NCI-H446 treated with DMSO at 0.1 percent for 48 hours (cell line): ENCODE data around the gene HSF4.

ENCODE experiments used
- DNase-seq: peaks from one replicate; lab custom pipeline; 2025; lab: John Stamatoyannopoulos, UW

Gene HSF4

DNA sequence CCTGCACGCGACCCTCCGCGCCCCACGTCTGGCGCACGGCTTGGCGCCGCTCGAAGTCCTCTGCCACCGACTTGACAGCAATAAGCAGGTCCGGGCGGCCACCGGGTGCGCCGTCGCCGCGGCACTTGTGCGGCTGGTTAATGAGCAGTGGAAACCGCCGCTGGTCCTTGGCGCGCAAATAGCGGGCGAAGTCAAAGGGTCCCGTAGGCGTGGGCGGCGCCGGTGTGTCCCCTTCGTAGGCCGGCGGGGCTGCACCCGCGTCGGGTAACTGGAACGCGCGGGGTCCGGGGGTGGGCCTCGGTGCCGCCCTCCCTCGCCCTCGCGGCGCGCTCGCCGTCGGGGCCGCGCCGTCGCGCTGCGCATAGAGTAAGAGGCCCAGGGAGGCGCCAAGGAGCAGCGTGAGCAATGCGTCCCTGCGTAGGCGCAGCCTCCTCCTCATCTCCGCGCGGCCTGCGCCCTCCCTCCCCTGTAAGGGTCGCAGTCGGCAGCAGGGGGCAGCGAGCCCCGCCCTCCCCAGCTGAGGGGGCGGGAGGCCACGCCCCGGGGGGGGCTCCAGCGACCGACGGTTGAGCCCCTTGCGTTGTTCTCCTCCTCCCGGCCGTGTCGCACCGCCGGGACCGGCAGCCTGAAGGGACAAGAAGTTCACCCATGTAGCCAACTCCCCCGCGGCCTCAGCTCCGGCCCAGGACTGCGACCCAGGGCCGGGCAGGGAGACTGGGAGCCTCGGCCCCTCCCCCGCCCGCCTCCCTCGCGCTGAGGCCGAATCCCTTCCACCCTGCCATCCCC is 14.3 kb upstream of the HSF4 start:
- DNase-seq, result no peak

GRCh38 chr16:67150833-67151396 is 13.6 kb upstream of the HSF4 start, which contains the start of gene B3GNT9:
B3GNT9 (minus strand) TSS chr16:67150998; CDS start chr16:67150485, 513 bp downstream.
- DNase-seq, result peak; percentile 45

- DNase-seq, result no peak
Observed at GRCh38 chr16:67151431-67152097, 13.0 kb upstream of the HSF4 start.

DNA sequence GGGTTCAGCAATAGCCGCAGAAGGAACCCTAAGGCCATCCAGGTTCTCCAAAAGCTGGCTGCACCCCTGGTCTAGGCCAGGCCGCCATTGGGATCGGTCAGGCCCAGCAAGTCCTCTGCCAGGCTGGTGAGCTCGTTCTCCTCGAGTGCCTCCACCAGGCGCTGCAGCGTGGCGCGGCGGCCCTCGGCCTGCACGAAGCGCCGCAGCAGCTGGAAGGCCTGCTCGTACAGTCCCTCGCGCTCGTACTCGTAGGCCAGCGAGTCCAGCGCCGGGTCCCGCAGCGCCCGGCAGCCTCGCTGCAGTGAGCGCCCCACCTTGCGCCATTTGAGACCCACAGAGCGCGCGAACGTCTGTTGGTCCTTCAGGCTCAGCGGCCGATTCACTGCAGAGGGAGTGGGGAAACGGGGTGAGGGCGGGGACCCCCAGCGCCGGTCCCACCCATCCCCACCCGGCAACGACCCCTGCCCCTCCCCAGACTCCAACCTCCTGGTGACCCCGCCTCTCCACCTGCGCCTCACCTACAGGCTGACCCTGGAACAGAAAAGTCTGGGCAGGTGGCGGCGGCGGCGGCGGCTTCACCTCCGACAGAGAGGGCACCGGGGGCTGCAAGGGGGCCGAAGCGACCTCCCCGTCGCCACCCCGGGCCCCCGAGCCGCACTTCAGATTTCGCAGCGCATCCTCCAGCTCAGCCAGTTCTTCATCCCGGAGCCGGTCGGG is 9.8 kb upstream of the HSF4 start:
- no peak for DNase-seq

DNA sequence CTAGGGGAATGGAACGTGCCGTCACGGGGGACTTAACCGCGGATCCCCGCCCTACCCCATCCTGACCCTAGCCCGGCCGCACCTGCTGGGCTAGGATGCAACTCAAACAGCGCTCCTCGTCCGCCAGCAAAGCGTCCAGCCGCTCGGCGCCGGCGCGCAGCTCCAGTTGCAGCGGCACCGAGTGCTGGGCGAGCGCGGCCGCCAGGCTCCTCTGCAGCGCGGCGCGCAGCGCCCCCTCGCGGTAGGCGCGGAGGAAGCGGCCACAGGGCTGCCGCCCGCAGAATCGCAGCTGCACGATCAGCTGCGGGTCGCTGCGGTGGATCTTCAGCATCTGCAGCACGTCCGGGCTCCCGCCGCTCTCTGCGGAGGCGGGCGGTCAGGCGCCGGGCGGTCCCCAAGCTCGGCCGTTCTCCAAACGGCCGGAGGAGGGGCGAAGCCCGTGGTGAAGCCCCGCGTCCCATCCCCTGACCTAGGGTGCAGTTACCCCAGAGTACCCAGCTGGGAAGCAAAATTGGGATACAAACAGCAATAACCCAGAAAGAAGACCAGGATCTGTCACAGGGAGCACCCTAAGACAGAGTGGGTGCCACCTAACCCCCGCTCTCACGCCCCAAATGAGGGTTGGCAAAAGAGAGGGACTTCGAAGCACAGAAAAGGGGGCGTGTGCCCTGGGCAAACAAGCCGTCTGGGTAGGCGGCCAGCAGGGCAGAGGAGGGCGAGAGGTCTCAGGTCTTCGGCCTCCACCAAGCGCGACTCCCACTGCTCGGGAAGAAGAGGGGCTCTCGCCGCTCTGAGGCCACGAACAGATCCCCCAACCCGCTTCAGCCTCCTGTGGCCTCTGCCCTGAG is 9.0 kb upstream of the HSF4 start:
- peak; percentile 9 for DNase-seq

- DNase-seq, result no peak
Observed at GRCh38 chr16:67156143-67156844, 8.3 kb upstream of the HSF4 start.

- DNase-seq, result no peak
Observed at GRCh38 chr16:67157106-67157748, 7.3 kb upstream of the HSF4 start.

DNA sequence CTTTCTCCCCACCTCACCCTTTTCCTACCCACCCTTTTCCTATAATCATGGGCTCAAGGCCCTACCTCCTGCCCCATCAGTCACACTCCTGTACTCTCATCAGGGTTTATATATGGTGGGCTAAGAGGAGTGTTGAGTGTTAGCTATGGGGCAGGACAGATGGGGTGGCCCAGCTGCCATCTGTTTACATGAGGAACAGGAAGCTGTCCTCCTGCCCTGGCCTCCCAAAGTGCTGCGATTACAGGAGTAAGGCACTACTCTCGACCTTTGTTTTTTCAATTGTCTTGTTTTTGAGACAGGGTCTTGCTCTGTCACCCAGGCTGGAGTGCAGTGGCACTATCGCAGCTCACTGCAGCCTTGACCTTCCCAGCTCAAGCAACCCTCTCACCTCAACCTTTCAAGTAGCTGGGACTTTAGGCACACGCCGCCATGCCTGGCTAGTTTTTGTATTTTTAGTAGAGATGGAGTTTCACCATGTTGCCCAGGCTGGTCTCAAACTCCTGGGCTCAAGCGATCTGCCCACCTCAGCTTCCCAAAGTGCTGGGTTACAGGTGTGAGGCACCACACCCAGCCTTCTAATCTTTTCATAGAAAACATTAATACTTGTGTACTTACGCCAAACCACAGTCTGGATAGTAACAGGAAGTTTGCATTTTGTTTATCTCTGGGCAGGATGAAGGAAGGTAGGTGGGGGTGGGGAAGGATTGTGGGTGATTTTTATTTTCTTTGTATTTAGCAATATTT is 6.5 kb upstream of the HSF4 start:
- no peak for DNase-seq

DNA sequence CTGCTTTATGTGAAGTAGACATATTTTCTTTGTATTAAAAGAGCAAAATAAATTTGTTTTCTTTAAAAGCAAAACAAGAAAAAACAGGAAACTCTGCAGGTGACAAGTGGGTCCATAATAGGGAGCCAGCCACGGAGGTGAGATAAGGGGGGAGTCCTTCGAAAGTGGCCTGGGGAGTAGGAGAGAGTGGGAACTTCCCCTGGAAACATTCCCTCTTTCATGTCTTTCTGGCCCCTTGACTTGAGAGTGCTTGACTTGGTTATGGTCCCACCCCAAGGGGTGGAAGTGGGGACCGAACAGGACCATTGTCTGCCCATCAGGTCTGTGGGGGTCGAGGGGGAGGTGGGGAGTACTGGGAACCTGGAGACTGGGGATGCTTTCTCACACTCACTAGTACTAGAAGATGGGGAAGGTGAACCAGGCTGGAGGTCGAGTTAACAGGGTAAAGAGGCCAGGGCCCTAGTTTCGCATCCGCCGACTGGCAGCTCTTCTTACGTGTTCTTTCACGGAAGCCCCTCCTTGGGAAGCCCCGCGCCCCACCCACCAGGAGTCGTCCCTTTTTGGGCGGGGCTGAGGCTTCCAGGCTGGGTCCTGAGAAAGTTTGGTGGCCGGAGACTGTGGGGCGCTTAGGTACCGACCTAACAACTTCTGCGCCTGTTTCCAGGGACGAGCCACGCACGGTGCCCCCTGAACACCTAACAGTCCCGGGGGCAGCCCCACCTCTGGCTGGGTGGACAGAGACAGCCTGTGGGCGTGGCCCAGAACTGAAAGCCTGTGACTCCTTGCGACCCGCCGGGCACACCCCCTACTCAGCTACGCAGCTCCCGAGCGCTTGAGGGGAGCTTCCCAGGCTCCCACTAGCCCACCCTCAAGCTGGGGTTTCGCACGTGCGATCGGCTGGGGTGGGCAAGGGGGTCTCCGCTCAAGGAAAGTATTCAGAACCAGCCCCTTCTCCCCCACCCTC is 5.6 kb upstream of the HSF4 start:
- DNase-seq, result no peak

- no peak for DNase-seq
Observed at GRCh38 chr16:67161595-67162058, 2.9 kb upstream of the HSF4 start.

- no peak for DNase-seq
Observed at GRCh38 chr16:67162506-67163163, 1.9 kb upstream of the HSF4 start.

DNA sequence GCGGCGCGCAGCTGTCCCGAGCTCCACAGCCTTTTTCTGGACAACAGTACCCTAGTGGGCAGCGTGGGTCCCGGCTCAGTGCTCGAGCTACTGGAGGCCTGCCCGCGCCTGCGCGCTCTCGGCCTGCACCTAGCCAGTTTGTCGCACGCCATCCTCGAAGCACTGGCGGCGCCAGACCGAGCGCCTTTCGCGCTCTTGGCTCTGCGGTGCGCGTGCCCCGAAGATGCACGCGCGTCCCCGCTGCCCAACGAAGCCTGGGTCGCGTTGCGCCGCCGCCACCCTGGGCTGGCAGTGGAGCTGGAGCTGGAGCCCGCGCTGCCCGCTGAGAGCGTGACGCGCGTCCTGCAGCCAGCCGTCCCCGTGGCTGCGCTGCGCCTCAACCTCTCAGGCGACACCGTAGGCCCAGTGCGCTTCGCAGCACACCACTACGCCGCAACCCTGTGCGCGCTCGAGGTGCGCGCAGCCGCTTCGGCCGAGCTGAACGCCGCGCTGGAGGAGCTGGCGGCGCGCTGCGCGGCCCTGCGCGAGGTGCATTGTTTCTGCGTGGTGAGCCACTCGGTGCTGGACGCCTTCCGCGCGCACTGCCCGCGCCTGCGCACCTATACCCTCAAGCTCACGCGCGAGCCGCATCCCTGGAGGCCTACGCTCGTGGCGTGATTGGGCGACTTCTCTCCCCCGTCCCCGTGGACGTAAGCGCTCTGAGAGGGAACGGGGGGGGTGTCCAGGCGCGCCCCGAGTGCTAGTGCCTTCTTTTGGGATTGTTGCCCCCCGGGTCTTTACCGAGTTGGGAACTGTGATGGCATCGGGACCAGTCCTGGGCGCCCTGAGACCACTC is 1.2 kb upstream of the HSF4 start:
- DNase-seq, result peak; percentile 6

DNA sequence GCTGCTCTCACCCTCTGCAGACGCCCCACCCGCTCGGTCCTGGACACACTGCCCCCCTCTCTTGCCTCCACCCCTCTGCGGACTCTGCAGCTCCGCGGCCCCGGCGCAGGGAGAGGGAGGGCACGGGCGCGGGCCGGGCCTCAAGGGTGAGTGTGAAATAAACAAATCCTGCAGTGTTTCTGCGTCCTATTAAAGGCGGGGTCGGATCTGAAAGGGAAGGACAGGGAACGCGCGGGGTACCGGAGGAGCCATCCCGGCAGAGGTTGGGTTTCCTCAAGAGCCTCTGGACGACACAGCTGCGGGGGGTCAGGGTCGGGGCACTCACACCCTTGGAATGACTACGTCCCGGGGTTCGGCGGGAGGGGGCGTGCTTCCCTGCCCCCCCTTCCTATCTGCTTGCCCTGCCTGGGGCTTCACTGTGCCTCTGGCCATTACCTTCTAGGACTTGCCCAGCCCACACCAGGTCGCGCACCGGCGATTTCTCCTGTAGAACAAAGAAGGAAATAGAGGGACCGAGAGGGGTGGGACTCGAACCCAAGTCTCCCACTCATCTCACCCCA is 466 bp upstream of the HSF4 start:
- DNase-seq, result no peak

DNA sequence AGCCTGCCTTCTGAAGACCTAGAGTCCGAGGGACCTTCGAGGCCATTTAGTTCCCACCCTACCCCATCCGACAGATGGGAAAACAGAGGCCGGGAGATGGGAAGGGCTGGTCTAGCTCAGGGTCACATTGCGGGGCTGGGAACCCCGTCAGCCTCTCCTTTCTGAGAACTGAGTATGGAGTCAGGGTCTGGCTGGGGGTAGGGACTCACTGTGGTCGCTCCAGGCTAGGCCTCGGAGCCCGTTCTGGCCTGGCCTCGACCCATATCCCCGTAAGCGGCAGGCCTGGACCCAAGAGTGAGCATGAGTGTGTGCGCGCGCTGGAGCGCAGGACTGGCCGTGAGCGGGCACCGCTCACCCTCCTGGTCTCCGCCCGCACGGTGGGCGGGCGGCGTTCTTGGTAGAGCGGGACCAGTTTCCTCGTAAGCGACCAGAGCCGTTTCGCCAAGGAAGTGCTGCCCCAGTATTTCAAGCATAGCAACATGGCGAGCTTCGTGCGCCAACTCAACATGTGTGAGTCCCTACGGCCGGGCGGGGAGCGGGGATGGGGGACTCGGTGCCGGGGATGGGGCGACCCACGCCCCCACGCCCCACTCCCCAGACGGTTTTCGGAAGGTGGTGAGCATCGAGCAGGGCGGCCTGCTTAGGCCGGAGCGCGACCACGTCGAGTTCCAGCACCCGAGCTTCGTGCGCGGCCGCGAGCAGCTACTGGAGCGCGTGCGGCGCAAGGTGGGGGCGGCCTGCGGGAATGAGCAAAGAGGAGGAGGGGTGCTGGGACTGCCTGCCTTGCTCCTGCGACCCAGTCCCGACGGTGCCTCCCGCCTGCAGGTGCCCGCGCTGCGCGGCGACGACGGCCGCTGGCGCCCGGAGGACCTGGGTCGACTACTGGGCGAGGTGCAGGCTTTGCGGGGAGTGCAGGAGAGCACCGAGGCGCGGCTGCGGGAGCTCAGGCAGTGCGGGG is 855 bp downstream of the HSF4 start:
- no peak for DNase-seq

DNA sequence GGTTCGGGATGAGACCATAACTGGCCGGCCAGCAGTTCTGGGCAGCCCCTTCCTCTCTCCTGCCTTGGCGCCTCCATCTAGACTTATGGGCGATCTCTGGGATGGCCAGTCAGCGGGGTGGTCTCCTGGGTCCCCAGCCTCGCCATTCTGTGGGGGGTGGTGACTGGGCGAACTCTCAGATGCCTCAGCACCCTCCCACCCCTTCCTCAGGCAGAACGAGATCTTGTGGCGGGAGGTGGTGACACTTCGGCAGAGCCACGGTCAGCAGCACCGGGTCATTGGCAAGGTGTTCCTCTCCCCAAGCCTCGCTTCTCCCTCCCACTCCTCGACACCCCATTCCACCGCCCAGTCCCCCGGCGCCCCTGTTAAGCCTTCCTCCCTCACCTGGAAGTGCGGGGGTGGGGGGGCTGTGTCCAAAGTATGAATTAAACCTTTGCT is 1.6 kb downstream of the HSF4 start:
- no peak for DNase-seq
